Measurements from ENCODE around the gene TMPRSS6. TPM values are rescaled to one million over a fixed set of nuclear protein-coding genes. Genes with fewer than 3 reads are reported as not detected.

Gene TMPRSS6
- polyA plus RNA-seq, 3 donors = not detected

GRCh38 chr22:37044634-37045625 is 64.6 kb downstream of the TMPRSS6 start:
- Mint-ChIP-seq H3K27me3 (ENCODE audit: low read depth in 3 of 3) (peaks cover 0 to 7% (median 1%) of the 10 kb centered on the region in 3 donors), H3K27ac (peak overlapping the region in 3 of 7 donors; percentile 20 to 70 (median 59)), H3K9me3 (no peaks in the 10 kb centered on the region), H3K36me3 (no peaks in the 10 kb centered on the region), H3K4me1 (peaks cover 22% of the 10 kb centered on the region), H3K4me3 (no peak overlapping the region)
- H3K79me2 ChIP-seq (ENCODE audit: insufficient read depth, low read length) = no peaks in the 10 kb centered on the region
- no peaks in the 10 kb centered on the region for H3K36me3 ChIP-seq (replicated peaks in 1 of 2; ENCODE audit: control insufficient read depth in 1 of 2, insufficient read depth in 2 of 2, low read length in 2 of 2)
- TF ChIP-seq, protein P1, sequence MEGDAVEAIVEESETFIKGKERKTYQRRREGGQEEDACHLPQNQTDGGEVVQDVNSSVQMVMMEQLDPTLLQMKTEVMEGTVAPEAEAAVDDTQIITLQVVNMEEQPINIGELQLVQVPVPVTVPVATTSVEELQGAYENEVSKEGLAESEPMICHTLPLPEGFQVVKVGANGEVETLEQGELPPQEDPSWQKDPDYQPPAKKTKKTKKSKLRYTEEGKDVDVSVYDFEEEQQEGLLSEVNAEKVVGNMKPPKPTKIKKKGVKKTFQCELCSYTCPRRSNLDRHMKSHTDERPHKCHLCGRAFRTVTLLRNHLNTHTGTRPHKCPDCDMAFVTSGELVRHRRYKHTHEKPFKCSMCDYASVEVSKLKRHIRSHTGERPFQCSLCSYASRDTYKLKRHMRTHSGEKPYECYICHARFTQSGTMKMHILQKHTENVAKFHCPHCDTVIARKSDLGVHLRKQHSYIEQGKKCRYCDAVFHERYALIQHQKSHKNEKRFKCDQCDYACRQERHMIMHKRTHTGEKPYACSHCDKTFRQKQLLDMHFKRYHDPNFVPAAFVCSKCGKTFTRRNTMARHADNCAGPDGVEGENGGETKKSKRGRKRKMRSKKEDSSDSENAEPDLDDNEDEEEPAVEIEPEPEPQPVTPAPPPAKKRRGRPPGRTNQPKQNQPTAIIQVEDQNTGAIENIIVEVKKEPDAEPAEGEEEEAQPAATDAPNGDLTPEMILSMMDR (IDR thresholded peaks at IDR 0.05) = no peak
- WGBS (ENCODE audit: insufficient coverage) = 37% methylated on average over 4 of the region's 9 CpGs
- no peaks in the 10 kb centered on the region for H3K27me3 ChIP-seq (ENCODE audit: control insufficient read depth in 2 of 2, insufficient read depth in 2 of 2, low read length in 2 of 2)
- no peaks in the 10 kb centered on the region for H4K20me1 ChIP-seq (ENCODE audit: insufficient read depth, low read length)
- H3K4me2 ChIP-seq (replicated peaks; ENCODE audit: extremely low read depth, low read length, poor library complexity, severe bottlenecking) = no peak overlapping the region
- H3K4me3 ChIP-seq (replicated peaks in 1 of 3; ENCODE audit: low read depth in 2 of 3, low read length in 3 of 3) = no peak overlapping the region
- H3K27ac ChIP-seq (ENCODE audit: low read depth in 1 of 2, low read length in 2 of 2) = no peak overlapping the region
- H3K9ac ChIP-seq (ENCODE audit: insufficient read depth, low read length, poor library complexity, severe bottlenecking) = no peak overlapping the region
- no peaks in the 10 kb centered on the region for H3K9me3 ChIP-seq (replicated peaks in 1 of 2; ENCODE audit: control insufficient read depth in 1 of 2, insufficient read depth in 1 of 2, low read length in 2 of 2)
- H3K4me1 ChIP-seq (ENCODE audit: control insufficient read depth in 1 of 2, insufficient read depth in 2 of 2, low read length in 2 of 2) = peaks cover 24 to 26% of the 10 kb centered on the region in 2 donors
- H2AFZ ChIP-seq (ENCODE audit: insufficient read depth, low read depth, low read length, poor library complexity, severe bottlenecking) = no peak overlapping the region
- intact Hi-C loops (cut with micrococcal nuclease) = no loop called here
- DNase-seq = peak in 2 of 3 donors; percentile 26 to 52

- Histone ChIP-seq H4K20me1 (ENCODE audit: insufficient read depth, low read length) (no peaks in the 10 kb centered on the region), H3K36me3 (replicated peaks in 1 of 2; ENCODE audit: control insufficient read depth in 1 of 2, insufficient read depth in 2 of 2, low read length in 2 of 2) (no peaks in the 10 kb centered on the region), H2AFZ (ENCODE audit: insufficient read depth, low read depth, low read length, poor library complexity, severe bottlenecking) (no peak overlapping the region), H3K79me2 (ENCODE audit: insufficient read depth, low read length) (no peaks in the 10 kb centered on the region), H3K9ac (ENCODE audit: insufficient read depth, low read length, poor library complexity, severe bottlenecking) (no peak overlapping the region), H3K4me1 (ENCODE audit: control insufficient read depth in 1 of 2, insufficient read depth in 2 of 2, low read length in 2 of 2) (peaks cover 22 to 25% of the 10 kb centered on the region in 2 donors), H3K4me2 (replicated peaks; ENCODE audit: extremely low read depth, low read length, poor library complexity, severe bottlenecking) (no peak overlapping the region), H3K27me3 (ENCODE audit: control insufficient read depth in 2 of 2, insufficient read depth in 2 of 2, low read length in 2 of 2) (no peaks in the 10 kb centered on the region), H3K27ac (ENCODE audit: low read depth in 1 of 2, low read length in 2 of 2) (no peak overlapping the region), H3K4me3 (replicated peaks in 1 of 3; ENCODE audit: low read depth in 2 of 3, low read length in 3 of 3) (no peak overlapping the region), H3K9me3 (replicated peaks in 1 of 2; ENCODE audit: control insufficient read depth in 1 of 2, insufficient read depth in 1 of 2, low read length in 2 of 2) (no peaks in the 10 kb centered on the region)
- Mint-ChIP-seq H3K4me1 (peaks cover 21% of the 10 kb centered on the region), H3K9me3 (no peaks in the 10 kb centered on the region), H3K27me3 (ENCODE audit: low read depth in 3 of 3) (peaks cover under 1 to 7% (median 1%) of the 10 kb centered on the region in 3 donors), H3K36me3 (no peaks in the 10 kb centered on the region), H3K4me3 (no peak overlapping the region), H3K27ac (peak overlapping the region in 1 of 7 donors; percentile 40)
- peak; percentile 44 to 61 (median 46) for DNase-seq
- intact Hi-C loops (cut with micrococcal nuclease) = no loop called here
- 36% methylated on average over 11 of the region's 17 CpGs for WGBS (ENCODE audit: insufficient coverage)
- TF ChIP-seq, protein P1 (IDR thresholded peaks at IDR 0.05) = peak; percentile 89
Measured at GRCh38 chr22:37043828-37044538, 65.5 kb downstream of the TMPRSS6 start.

All from CD14-positive monocyte (primary cell).